Activated B cell treated with CpG ODN at 0.5 μM for 24 hours (primary cell): ENCODE measurements around the gene CDKAL1. TPM values are rescaled to one million over a fixed set of nuclear protein-coding genes. Genes with fewer than 3 reads are reported as not detected.

Experiments used
- ATAC-seq: fragments of 200-7000 bp; cut with Tn5 transposase; one replicate; pipeline ENCODE4 v1.10.0; 2021; ENCODE audit warnings: low read depth, mild to moderate bottlenecking, moderate library complexity
- CTCF ChIA-PET: fragments of 350-600 bp; sonication (Branson Sonifier 250); formaldehyde crosslinking; loops from one replicate; lab custom pipeline; 2021; ENCODE audit warnings: antibody characterized with exemption; lab: Charles Lee
- POLR2A ChIA-PET: fragments of 350-600 bp; sonication (Branson Sonifier 250); formaldehyde crosslinking; loops from one replicate; lab custom pipeline; 2021; ENCODE audit warnings: antibody characterized with exemption; lab: Charles Lee
- DNase-seq: peaks from one replicate; pipeline ENCODE4 v3.0.0; 2022
- H3K27ac Mint-ChIP-seq: one replicate; pipeline ENCODE4 v1.8.0; 2020; ENCODE audit warnings: mixed read lengths
- H3K27me3 Mint-ChIP-seq: one replicate; pipeline ENCODE4 v1.8.0; 2021; ENCODE audit warnings: mixed read lengths
- H3K36me3 Mint-ChIP-seq: one replicate; pipeline ENCODE4 v1.8.0; 2021; ENCODE audit warnings: low read depth, mixed read lengths
- H3K4me1 Mint-ChIP-seq: one replicate; pipeline ENCODE4 v1.8.0; 2021; ENCODE audit warnings: mixed read lengths
- H3K4me3 Mint-ChIP-seq: one replicate; pipeline ENCODE4 v1.8.0; 2020; ENCODE audit warnings: mild to moderate bottlenecking, mixed read lengths
- H3K9me3 Mint-ChIP-seq: one replicate; pipeline ENCODE4 v1.8.0; 2020; ENCODE audit warnings: mixed read lengths
- intact Hi-C: fragments of 100-400 bp; cut with micrococcal nuclease; formaldehyde crosslinking; loops from one replicate; pipeline ENCODE4 v1.15.1; 2024
- total RNA-seq: library from RNA; stranded (reverse); gene quantifications from 2 replicates; pipeline ENCODE4 v1.2.3, GENCODE V29; 2022
- TF ChIP-seq, protein P1 (sequence below): fragments of 200-600 bp; IDR thresholded peaks from one replicate; pipeline ENCODE4 v1.8.0; 2022; ENCODE audit warnings: antibody characterized with exemption, mild to moderate bottlenecking

Gene CDKAL1
- total RNA-seq, 1 donor from 2014 or later = 31.9 TPM

DNA sequence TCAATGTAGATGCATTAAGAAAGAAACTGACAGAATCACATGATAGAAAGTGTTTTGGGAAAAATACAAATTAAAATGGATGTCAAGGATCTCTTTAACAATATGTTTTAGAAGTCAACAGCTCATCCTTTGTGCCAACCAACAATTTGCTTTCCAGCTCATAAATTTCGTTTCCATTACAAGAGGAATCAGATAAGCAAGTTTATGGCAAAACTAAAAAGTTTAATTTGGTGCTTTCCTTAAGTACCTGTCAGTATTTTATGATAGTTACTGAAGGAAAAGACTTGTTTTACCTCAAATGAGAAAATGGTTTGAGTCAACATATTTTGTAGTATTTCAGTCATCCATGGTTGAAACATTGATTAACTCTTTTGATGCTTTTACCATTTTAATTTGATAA lies 130.0 kb downstream of the CDKAL1 start:
- peaks cover 9% of the 10 kb centered on the region for H3K4me1 Mint-ChIP-seq
- no peak for DNase-seq
- H3K9me3 Mint-ChIP-seq = no peaks in the 10 kb centered on the region
- CTCF ChIA-PET = no interaction called here
- H3K4me3 Mint-ChIP-seq = no peak overlapping the region
- no peaks in the 10 kb centered on the region for H3K27me3 Mint-ChIP-seq
- POLR2A ChIA-PET = no interaction called here
- intact Hi-C loops = no loop called here
- TF ChIP-seq, protein P1, sequence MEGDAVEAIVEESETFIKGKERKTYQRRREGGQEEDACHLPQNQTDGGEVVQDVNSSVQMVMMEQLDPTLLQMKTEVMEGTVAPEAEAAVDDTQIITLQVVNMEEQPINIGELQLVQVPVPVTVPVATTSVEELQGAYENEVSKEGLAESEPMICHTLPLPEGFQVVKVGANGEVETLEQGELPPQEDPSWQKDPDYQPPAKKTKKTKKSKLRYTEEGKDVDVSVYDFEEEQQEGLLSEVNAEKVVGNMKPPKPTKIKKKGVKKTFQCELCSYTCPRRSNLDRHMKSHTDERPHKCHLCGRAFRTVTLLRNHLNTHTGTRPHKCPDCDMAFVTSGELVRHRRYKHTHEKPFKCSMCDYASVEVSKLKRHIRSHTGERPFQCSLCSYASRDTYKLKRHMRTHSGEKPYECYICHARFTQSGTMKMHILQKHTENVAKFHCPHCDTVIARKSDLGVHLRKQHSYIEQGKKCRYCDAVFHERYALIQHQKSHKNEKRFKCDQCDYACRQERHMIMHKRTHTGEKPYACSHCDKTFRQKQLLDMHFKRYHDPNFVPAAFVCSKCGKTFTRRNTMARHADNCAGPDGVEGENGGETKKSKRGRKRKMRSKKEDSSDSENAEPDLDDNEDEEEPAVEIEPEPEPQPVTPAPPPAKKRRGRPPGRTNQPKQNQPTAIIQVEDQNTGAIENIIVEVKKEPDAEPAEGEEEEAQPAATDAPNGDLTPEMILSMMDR = no peak
- H3K27ac Mint-ChIP-seq = no peak overlapping the region
- no peak for ATAC-seq
- peaks cover 2% of the 10 kb centered on the region for H3K36me3 Mint-ChIP-seq

DNA sequence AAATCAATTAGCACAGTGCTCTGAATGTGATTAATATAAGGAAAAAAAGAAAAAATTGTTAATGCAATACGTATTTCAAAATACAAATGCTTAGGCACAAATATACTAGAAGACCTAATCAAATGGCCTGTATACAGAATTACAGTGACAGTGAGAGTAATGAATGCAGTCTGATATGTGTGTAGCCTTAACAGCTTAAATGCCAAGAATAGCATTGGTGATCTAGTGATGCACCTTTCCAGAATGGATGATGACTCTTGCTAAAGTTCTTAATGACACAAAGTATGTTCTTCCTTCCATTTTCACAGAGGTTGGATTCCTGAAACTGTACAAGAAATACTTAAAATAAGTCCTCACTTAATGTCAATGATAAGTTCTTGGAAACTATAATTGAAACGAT lies 131.0 kb downstream of the CDKAL1 start:
- ATAC-seq = no peak
- H3K4me1 Mint-ChIP-seq = peaks cover 9% of the 10 kb centered on the region
- no peak overlapping the region for H3K27ac Mint-ChIP-seq
- ChIA-PET CTCF (interaction anchor here (0.7 kb wide), 1 partner anchor 84 kb away, joined by 3 read pairs; no protein-coding TSS in a partner anchor), POLR2A (no interaction called here)
- TF ChIP-seq, protein P1 = no peak
- intact Hi-C loops = no loop called here
- no peak overlapping the region for H3K4me3 Mint-ChIP-seq
- no peaks in the 10 kb centered on the region for H3K9me3 Mint-ChIP-seq
- no peak for DNase-seq
- no peaks in the 10 kb centered on the region for H3K27me3 Mint-ChIP-seq
- peaks cover 2% of the 10 kb centered on the region for H3K36me3 Mint-ChIP-seq

DNA sequence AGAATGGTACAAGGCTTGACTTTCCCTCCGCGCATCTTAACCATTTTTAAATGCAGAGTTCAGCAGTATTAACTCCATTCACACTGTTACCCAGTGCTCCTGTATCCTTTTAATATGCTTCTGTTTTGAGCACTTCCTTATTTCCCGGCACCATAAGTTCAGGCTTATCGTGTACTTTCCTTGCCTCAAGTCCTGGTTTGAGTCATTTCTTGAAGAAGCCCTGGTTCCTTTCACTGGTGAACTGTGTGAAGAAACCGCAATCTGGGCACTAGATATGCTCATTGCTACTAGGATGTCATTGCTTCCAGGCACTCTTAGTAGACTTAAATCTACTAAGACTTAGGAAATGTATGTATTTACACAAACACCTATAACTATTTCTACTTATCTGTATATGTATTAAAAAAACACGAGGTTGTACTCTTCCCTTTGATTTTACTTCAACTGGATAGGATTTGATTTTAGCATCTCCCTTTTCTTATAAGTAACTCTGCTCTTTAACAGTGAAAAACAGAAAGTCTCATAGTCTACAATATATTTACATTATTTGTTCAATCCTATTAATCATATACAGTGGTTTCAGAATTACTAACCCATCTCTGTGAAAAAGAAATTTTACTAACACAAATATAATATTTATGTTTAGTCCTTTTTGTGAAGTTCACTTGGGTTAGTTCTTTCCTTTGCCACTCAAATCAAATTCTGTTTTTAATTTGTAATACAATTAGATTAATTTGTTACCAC lies 135.5 kb downstream of the CDKAL1 start:
- TF ChIP-seq, protein P1 = no peak
- no peak overlapping the region for H3K27ac Mint-ChIP-seq
- H3K27me3 Mint-ChIP-seq = no peaks in the 10 kb centered on the region
- H3K4me3 Mint-ChIP-seq = no peak overlapping the region
- no peak for DNase-seq
- H3K9me3 Mint-ChIP-seq = no peaks in the 10 kb centered on the region
- ChIA-PET CTCF (no interaction called here), POLR2A (no interaction called here)
- ATAC-seq = no peak
- no peaks in the 10 kb centered on the region for H3K36me3 Mint-ChIP-seq
- intact Hi-C loops = no loop called here
- H3K4me1 Mint-ChIP-seq = peaks cover 15% of the 10 kb centered on the region

DNA sequence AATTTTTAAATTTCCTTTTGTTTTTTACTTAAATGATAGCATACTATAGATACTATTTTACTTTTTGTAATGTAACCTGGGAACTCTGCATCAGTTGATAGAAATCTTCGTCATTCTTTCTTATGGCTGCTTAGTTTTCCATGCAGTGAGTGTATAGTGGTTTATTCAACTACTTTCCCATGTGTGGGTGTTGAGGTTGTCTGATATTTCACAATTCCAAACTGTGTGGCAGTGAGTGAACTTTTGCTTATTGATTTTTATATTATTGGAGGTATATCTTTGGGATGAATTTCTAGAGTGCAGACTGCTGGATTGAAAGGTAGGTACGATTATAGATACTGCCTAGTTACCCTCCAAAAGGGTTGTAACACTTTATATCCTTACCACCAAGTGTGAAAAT lies 136.5 kb downstream of the CDKAL1 start:
- no peak overlapping the region for H3K27ac Mint-ChIP-seq
- no peak overlapping the region for H3K4me3 Mint-ChIP-seq
- CTCF ChIA-PET = no interaction called here

DNA sequence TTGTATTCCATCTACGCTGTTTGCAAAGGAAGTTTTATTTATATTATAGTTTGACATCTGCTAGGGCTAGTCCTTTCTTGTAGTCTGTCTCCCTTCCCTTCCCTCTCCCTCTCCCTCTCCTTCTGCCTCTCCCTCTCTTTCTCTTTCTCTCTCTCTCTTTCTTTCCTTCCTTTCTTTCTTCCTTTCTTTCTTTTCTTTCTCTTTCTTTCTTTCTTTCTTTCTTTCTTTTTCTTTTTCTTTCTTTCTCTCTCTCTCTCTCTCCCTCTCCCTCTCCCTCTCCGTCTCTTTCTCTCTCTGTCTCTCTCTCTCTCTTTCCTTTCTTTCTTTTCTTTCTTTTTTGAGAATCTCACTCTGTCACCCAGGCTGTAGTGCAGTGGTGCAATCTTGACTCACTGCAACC lies 137.8 kb downstream of the CDKAL1 start:
- POLR2A ChIA-PET = no interaction called here
- H3K27me3 Mint-ChIP-seq = no peaks in the 10 kb centered on the region
- H3K27ac Mint-ChIP-seq = no peak overlapping the region
- ATAC-seq (no peak), DNase-seq (no peak)
- CTCF ChIA-PET = no interaction called here
- H3K4me1 Mint-ChIP-seq = peaks cover 17% of the 10 kb centered on the region
- TF ChIP-seq, protein P1 = no peak
- intact Hi-C loops = no loop called here
- no peaks in the 10 kb centered on the region for H3K36me3 Mint-ChIP-seq
- no peak overlapping the region for H3K4me3 Mint-ChIP-seq
- H3K9me3 Mint-ChIP-seq = no peaks in the 10 kb centered on the region

More for the DNA sequence above, 136.5 kb downstream of the CDKAL1 start:
- Mint-ChIP-seq H3K27me3 (no peaks in the 10 kb centered on the region), H3K36me3 (no peaks in the 10 kb centered on the region), H3K4me1 (peaks cover 17% of the 10 kb centered on the region), H3K9me3 (no peaks in the 10 kb centered on the region)
- ATAC-seq (no peak), DNase-seq (no peak)
- POLR2A ChIA-PET = no interaction called here
- intact Hi-C loops = no loop called here
- TF ChIP-seq, protein P1 = no peak
